Epidermal melanocyte (primary cell): ENCODE results near the gene TRIP10.
"Not testable (repeated sequence)": the region's sequence is repeated elsewhere in the genome, so short reads cannot be mapped to it uniquely, and the experiment has no call there.

Experiments
- DNase-seq: peaks from one replicate; pipeline ENCODE4 v3.0.0; 2011; ENCODE audit warnings: low spot score; ENCODE audit not compliant: insufficient read length

The TRIP10 gene

GRCh38 chr19:6766357-6767080 is 27.0 kb downstream of the TRIP10 start:
- no peak for DNase-seq

- no peak for DNase-seq
These were observed 27.5 kb downstream of the TRIP10 start for GRCh38 chr19:6767081-6767356.

- DNase-seq, result no peak
These were observed 28.1 kb downstream of the TRIP10 start, which contains the start of gene SH2D3A for GRCh38 chr19:6767357-6768235. SH2D3A (minus strand) TSS chr19:6767435; CDS start chr19:6763748, 3,687 bp downstream.

- no peak for DNase-seq
These were observed 28.8 kb downstream of the TRIP10 start for GRCh38 chr19:6768236-6768785.

GRCh38 chr19:6769006-6769619 is 29.6 kb downstream of the TRIP10 start:
- DNase-seq, result no peak

- DNase-seq, result not testable (repeated sequence)
These were observed 32.2 kb downstream of the TRIP10 start for GRCh38 chr19:6771648-6772027.

GRCh38 chr19:6772028-6772865 is 32.8 kb downstream of the TRIP10 start, which contains the start of gene VAV1:
VAV1 (plus strand) TSS chr19:6772708; CDS start chr19:6772808, 100 bp downstream.
- DNase-seq, result no peak

- DNase-seq, result no peak
These were observed 33.4 kb downstream of the TRIP10 start for GRCh38 chr19:6772866-6773322.

GRCh38 chr19:6773323-6773931 is 33.9 kb downstream of the TRIP10 start:
- DNase-seq, result no peak

- DNase-seq, result no peak
These were observed 35.6 kb downstream of the TRIP10 start for GRCh38 chr19:6774821-6775707.

- DNase-seq, result not testable (repeated sequence)
These were observed 36.6 kb downstream of the TRIP10 start for GRCh38 chr19:6776045-6776444.

GRCh38 chr19:6776999-6777398 is 37.5 kb downstream of the TRIP10 start:
- no peak for DNase-seq

- DNase-seq, result no peak
These were observed 38.0 kb downstream of the TRIP10 start for GRCh38 chr19:6777434-6777833.

GRCh38 chr19:6778386-6778785 is 38.9 kb downstream of the TRIP10 start:
- no peak for DNase-seq

- no peak for DNase-seq
These were observed 39.7 kb downstream of the TRIP10 start for GRCh38 chr19:6779206-6779605.

GRCh38 chr19:6787393-6787792 is 47.9 kb downstream of the TRIP10 start:
- DNase-seq, result no peak

GRCh38 chr19:6788896-6789295 is 49.4 kb downstream of the TRIP10 start:
- DNase-seq, result no peak

- DNase-seq, result no peak
These were observed 51.0 kb downstream of the TRIP10 start for GRCh38 chr19:6790194-6791128.
